SK-N-MC (cell line): Measurements from ENCODE around the gene PLK1.

Experiments used
- DNase-seq: peaks from one replicate; pipeline ENCODE4 v3.0.0-alpha.2; 2011; ENCODE audit warnings: low read depth, low spot score
- H3K27ac ChIP-seq: fragments of 200-600 bp; sonication (generic); 2 replicates; pipeline ENCODE4 v1.5.1; 2016; ENCODE audit warnings: mixed run types
- H3K36me3 ChIP-seq: fragments of 200-600 bp; sonication (generic); 2 replicates; pipeline ENCODE4 v1.6.1; 2017; ENCODE audit warnings: antibody characterized with exemption, low read length, mixed read lengths; ENCODE audit not compliant: insufficient read depth
- H3K4me3 ChIP-seq: fragments of 200-600 bp; sonication (generic); 2 replicates; pipeline ENCODE4 v1.5.1; 2016
- H3K9ac ChIP-seq: fragments of 200-600 bp; sonication (generic); 2 replicates; pipeline ENCODE4 v1.8.0; 2017; ENCODE audit warnings: mixed run types, mixed read lengths; ENCODE audit not compliant: insufficient read length
- H3K9me3 ChIP-seq: fragments of 200-600 bp; sonication (generic); 2 replicates; pipeline ENCODE4 v1.6.1; 2017; ENCODE audit warnings: low read depth, mild to moderate bottlenecking, antibody characterized with exemption, low read length, moderate library complexity, mixed read lengths
- EZH2 ChIP-seq: fragments of 200-600 bp; sonication (generic); IDR thresholded peaks from one replicate; pipeline ENCODE4 v1.6.1; 2017; ENCODE audit warnings: antibody characterized with exemption
- FOXP2 ChIP-seq: optimal IDR thresholded peaks from 2 replicates; pipeline ENCODE3; 2011; ENCODE audit warnings: mild to moderate bottlenecking, moderate library complexity; ENCODE audit not compliant: insufficient read depth; ENCODE audit errors: extremely low read length, control extremely low read depth
- POLR2AphosphoS5 ChIP-seq: IDR thresholded peaks from 2 replicates; pipeline ENCODE4 v1.6.1; 2012; ENCODE audit warnings: mild to moderate bottlenecking, low read depth, low read length, borderline replicate concordance

The PLK1 gene

DNA sequence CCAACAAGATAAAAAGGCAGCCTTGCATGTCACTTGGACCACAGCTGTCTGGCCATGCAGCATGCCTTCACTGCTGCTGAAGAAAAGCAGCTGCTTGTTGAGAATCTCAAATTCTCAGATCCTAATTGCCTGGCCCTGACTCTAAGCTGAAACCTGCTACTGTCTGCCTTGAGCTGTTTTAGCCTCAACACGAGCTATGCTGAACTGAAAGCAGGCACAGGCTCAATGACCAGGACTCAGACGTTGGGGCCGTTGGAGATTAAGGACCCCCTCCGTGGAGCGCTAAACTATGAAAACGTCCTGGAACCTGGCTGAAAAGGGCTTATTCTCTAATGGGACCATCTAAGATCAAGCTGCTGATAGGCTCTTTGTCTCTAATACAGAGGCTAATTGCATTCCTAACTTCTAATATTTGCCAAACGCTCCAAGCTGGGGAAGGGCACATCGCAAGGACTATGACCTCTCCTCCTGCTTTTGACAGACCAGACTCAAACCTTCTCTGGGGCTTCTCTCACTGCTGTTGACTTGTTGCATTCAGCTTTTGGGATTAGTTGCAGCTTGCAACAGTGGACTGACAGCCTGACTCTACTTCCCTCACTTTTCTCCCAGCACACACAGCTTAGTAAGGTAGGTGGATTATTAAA is 4.6 kb upstream of the PLK1 start:
- Histone ChIP-seq H3K27ac (peak overlapping the region; percentile 30), H3K9ac (no peak overlapping the region), H3K36me3 (peaks cover 23% of the 10 kb centered on the region; the same call in 1 of the 2 replicates), H3K9me3 (no peaks in the 10 kb centered on the region), H3K4me3 (no peak overlapping the region)
- TF ChIP-seq EZH2 (no peak), FOXP2 (no peak), POLR2AphosphoS5 (no peak)
- no peak for DNase-seq

DNA sequence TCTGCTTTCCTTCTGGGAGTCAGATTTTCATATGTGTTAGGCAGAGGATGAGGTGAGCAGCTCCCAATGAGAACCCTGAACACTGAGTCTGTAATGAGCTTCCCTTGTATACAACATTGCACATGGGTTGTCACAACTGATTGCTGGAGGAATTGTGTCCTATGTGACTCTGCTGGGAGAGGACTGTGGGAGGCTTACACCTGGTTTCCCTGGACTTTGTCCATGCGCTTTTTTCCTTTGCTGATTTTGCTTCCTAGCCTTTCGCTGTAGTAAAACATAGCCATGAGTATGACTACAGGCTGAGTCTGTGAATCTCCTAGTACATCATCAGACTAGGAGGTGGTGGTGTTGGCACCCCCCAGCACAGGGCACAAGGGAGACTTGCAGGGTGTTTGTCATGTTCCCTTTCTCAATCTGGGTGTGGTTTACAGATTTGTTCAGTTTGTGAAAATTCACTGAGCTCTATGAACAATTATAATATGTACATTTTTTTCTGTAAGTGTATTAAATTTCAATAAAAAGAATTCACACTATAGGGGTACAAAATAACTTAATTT is 1.7 kb upstream of the PLK1 start:
- TF ChIP-seq EZH2 (no peak), POLR2AphosphoS5 (no peak), FOXP2 (no peak)

GRCh38 chr16:23679274-23679985 is 741 bp downstream of the PLK1 start:
- no peak for DNase-seq
- Histone ChIP-seq H3K9ac (peak overlapping the region; percentile 89), H3K4me3 (peak overlapping the region; percentile 86), H3K36me3 (peaks cover 46% of the 10 kb centered on the region), H3K27ac (peak overlapping the region; percentile 63), H3K9me3 (no peaks in the 10 kb centered on the region)
- no peak for TF ChIP-seq FOXP2

More for the DNA sequence above, 1.7 kb upstream of the PLK1 start:
- peak overlapping the region; percentile 56 for H3K27ac ChIP-seq
- H3K36me3 ChIP-seq: peaks cover 29% of the 10 kb centered on the region
- H3K4me3 ChIP-seq: no peak overlapping the region
- H3K9me3 ChIP-seq: no peaks in the 10 kb centered on the region
- DNase-seq: no peak
- no peak overlapping the region for H3K9ac ChIP-seq

GRCh38 chr16:23679986-23680336 is 1.3 kb downstream of the PLK1 start:
- Histone ChIP-seq H3K9ac (peak overlapping the region; percentile 89), H3K4me3 (peak overlapping the region; percentile 86), H3K36me3 (peaks cover 50% of the 10 kb centered on the region), H3K9me3 (no peaks in the 10 kb centered on the region), H3K27ac (peak overlapping the region; percentile 63; the same call in 1 of the 2 replicates)
- no peak for TF ChIP-seq FOXP2
- TF ChIP-seq POLR2AphosphoS5: no peak
- TF ChIP-seq EZH2: no peak
- DNase-seq: no peak

- peaks cover 72% of the 10 kb centered on the region for H3K36me3 ChIP-seq
- peak overlapping the region; percentile 86 for H3K4me3 ChIP-seq
These were observed 3.5 kb downstream of the PLK1 start for GRCh38 chr16:23682181-23682580.

DNA sequence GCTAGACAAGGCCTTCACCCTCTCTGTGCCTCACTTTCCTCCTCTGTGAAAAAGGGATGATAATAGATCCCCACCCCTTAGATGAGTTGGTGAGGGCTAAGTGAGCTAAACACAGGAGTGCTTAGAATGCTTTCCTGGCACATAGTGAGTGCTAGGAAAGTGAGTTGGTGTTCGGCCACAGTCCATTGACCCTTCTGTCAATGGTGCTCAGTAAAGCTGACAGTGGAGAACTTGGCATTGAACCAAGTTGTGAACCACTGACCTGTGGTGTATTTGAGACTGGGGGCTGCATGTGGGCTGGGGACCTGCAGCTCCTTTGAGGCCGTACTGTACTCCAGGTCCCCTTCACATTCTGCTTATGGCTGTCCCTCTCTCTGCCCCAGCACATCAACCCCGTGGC is 4.8 kb downstream of the PLK1 start:
- no peaks in the 10 kb centered on the region for H3K9me3 ChIP-seq
- TF ChIP-seq POLR2AphosphoS5 (no peak), FOXP2 (no peak)
- no peak overlapping the region for H3K9ac ChIP-seq
- no peak overlapping the region for H3K4me3 ChIP-seq
- no peak overlapping the region for H3K27ac ChIP-seq
- no peak for DNase-seq
- peaks cover 85% of the 10 kb centered on the region for H3K36me3 ChIP-seq

More at GRCh38 chr16:23682181-23682580, 3.5 kb downstream of the PLK1 start:
- no peak for TF ChIP-seq EZH2
- TF ChIP-seq FOXP2: no peak
- TF ChIP-seq POLR2AphosphoS5: no peak
- peak; percentile 64 for DNase-seq
- Histone ChIP-seq H3K9me3 (no peaks in the 10 kb centered on the region), H3K27ac (peak overlapping the region; percentile 54), H3K9ac (peak overlapping the region; percentile 89)

DNA sequence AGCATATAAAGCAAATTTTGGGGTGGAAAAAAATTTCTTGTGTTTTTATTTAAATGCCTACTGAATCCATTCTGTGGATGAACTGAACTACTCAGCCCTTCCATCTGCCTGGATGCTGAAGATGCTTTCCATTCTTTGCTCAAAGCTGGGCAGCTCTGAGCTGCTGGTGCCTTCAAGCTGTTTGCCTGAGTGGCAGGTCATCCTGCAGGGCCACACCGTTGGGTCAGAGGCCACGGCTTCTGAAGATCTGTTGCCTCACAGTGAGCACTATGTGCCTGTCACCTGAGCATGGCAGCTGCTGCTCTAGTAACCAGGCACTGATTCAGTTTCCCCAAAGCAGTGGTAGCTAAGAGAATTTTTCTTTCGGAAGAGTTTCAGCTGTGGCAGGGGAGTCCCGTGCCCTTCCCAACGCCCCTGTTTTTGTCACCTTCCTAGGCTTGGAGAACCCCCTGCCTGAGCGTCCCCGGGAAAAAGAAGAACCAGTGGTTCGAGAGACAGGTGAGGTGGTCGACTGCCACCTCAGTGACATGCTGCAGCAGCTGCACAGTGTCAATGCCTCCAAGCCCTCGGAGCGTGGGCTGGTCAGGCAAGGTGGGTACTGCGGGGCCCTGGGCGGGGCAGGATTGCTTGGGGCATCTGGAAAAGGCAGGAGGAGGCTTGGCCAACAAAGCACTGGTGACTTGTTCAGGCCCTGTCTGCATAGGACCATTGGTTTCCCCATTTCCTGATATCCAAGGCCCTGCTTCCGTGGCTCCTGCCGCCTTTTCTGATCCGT is 8.5 kb downstream of the PLK1 start:
- TF ChIP-seq FOXP2 (no peak), EZH2 (no peak), POLR2AphosphoS5 (no peak)
- H3K9ac ChIP-seq: no peak overlapping the region
- no peak overlapping the region for H3K4me3 ChIP-seq
- H3K9me3 ChIP-seq: no peaks in the 10 kb centered on the region
- peaks cover 93% of the 10 kb centered on the region for H3K36me3 ChIP-seq
- no peak for DNase-seq
- no peak overlapping the region for H3K27ac ChIP-seq

DNA sequence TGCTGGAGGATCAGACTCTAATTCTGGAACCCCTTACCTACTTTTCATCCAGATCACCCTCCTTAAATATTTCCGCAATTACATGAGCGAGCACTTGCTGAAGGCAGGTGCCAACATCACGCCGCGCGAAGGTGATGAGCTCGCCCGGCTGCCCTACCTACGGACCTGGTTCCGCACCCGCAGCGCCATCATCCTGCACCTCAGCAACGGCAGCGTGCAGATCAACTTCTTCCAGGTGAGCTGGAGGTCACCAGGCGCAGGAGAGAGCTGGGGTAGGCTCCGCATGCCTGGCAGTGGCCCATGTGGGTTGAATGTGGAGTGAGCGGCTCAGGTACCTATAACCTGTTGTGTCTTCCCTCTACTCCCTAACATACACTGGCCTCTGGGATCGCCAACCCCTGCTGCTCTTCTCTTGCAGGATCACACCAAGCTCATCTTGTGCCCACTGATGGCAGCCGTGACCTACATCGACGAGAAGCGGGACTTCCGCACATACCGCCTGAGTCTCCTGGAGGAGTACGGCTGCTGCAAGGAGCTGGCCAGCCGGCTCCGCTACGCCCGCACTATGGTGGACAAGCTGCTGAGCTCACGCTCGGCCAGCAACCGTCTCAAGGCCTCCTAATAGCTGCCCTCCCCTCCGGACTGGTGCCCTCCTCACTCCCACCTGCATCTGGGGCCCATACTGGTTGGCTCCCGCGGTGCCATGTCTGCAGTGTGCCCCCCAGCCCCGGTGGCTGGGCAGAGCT is 10.9 kb downstream of the PLK1 start:
- Histone ChIP-seq H3K9ac (no peak overlapping the region), H3K36me3 (peaks cover 69% of the 10 kb centered on the region), H3K9me3 (no peaks in the 10 kb centered on the region), H3K4me3 (no peak overlapping the region), H3K27ac (no peak overlapping the region)
- no peak for DNase-seq
- TF ChIP-seq FOXP2: no peak
- no peak for TF ChIP-seq POLR2AphosphoS5
- TF ChIP-seq EZH2: no peak
